DMS79 treated with DMSO at 0.1 percent for 48 hours (cell line): ENCODE results near the gene PKHD1.
"Not testable (repeated sequence)": the region's sequence is repeated elsewhere in the genome, so short reads cannot be mapped to it uniquely, and the experiment has no call there.

Experiments
- DNase-seq: peaks from one replicate; lab custom pipeline; 2025; lab: John Stamatoyannopoulos, UW

PKHD1 gene

GRCh38 chr6:51926125-51926524, 161.3 kb downstream of the PKHD1 start:
- DNase-seq = no peak

GRCh38 chr6:51922479-51922878, 164.9 kb downstream of the PKHD1 start:
- DNase-seq = not testable (repeated sequence)

- not testable (repeated sequence) for DNase-seq
These were observed 169.1 kb downstream of the PKHD1 start for GRCh38 chr6:51918347-51918746.

GRCh38 chr6:51915098-51915497, 172.3 kb downstream of the PKHD1 start:
- no peak for DNase-seq

- DNase-seq = no peak
These were observed 174.1 kb downstream of the PKHD1 start for GRCh38 chr6:51913265-51913664.

- no peak for DNase-seq
These were observed 176.6 kb downstream of the PKHD1 start for GRCh38 chr6:51910851-51911250.

- DNase-seq = no peak
These were observed 179.2 kb downstream of the PKHD1 start for GRCh38 chr6:51908243-51908642.

GRCh38 chr6:51901766-51902764, 185.3 kb downstream of the PKHD1 start:
- DNase-seq = no peak

GRCh38 chr6:51893366-51893765, 194.0 kb downstream of the PKHD1 start:
- no peak for DNase-seq

- DNase-seq = no peak
These were observed 194.7 kb downstream of the PKHD1 start for GRCh38 chr6:51892750-51893149.

- no peak for DNase-seq
These were observed 195.1 kb downstream of the PKHD1 start for GRCh38 chr6:51892339-51892738.

- DNase-seq = no peak
These were observed 195.6 kb downstream of the PKHD1 start for GRCh38 chr6:51891784-51892183.

- DNase-seq = no peak
These were observed 199.6 kb downstream of the PKHD1 start for GRCh38 chr6:51887859-51888258.

- DNase-seq = no peak
These were observed 201.5 kb downstream of the PKHD1 start for GRCh38 chr6:51885957-51886356.

- no peak for DNase-seq
These were observed 218.6 kb downstream of the PKHD1 start for GRCh38 chr6:51868591-51869355.

- DNase-seq = no peak
These were observed 220.5 kb downstream of the PKHD1 start for GRCh38 chr6:51866867-51867266.

GRCh38 chr6:51865996-51866395, 221.4 kb downstream of the PKHD1 start:
- DNase-seq = no peak

GRCh38 chr6:51865176-51865575, 222.2 kb downstream of the PKHD1 start:
- no peak for DNase-seq

GRCh38 chr6:51857134-51857533, 230.3 kb downstream of the PKHD1 start:
- DNase-seq = no peak

- DNase-seq = no peak
These were observed 230.9 kb downstream of the PKHD1 start for GRCh38 chr6:51856508-51856907.

- peak; percentile 3 for DNase-seq
These were observed 231.9 kb downstream of the PKHD1 start for GRCh38 chr6:51855310-51856082.

GRCh38 chr6:51854876-51855275, 232.5 kb downstream of the PKHD1 start:
- no peak for DNase-seq
